HepG2 (cell line): ENCODE data around the gene CKM. TPM values are rescaled to one million over a fixed set of nuclear protein-coding genes. Genes with fewer than 3 reads are reported as not detected.

Source experiments
- CCDC6 ChIP-seq: sonication (generic); formaldehyde crosslinking; IDR thresholded peaks from 2 replicates; pipeline ENCODE4 v1.8.1; 2022; ENCODE audit warnings: mild to moderate bottlenecking, missing genetic modification reagents, moderate library complexity
- DMAP1 ChIP-seq: IDR thresholded peaks from 2 replicates; pipeline ENCODE4 v1.6.1; 2016
- HHEX ChIP-seq: IDR thresholded peaks from 2 replicates; pipeline ENCODE4 v1.6.1; 2016; ENCODE audit warnings: control low read depth
- HNRNPK ChIP-seq: fragments of 200-400 bp; formaldehyde crosslinking; IDR thresholded peaks from 2 replicates; pipeline ENCODE4 v1.6.1; 2018; ENCODE audit warnings: low read length, low read depth, moderate library complexity, mild to moderate bottlenecking; ENCODE audit not compliant: poor library complexity, severe bottlenecking
- IRX3 ChIP-seq: sonication (generic); formaldehyde crosslinking; IDR thresholded peaks from 2 replicates; pipeline ENCODE4 v1.8.1; 2023; ENCODE audit warnings: mild to moderate bottlenecking, low read depth, missing genetic modification reagents, borderline replicate concordance
- KDM2A ChIP-seq: sonication (generic); formaldehyde crosslinking; IDR thresholded peaks from 2 replicates; pipeline ENCODE4 v1.4.0; 2020; ENCODE audit warnings: low read depth, missing genetic modification reagents, borderline replicate concordance
- NPAS2 ChIP-seq: sonication (generic); formaldehyde crosslinking; IDR thresholded peaks from 2 replicates; pipeline ENCODE4 v1.8.0; 2022; ENCODE audit warnings: mild to moderate bottlenecking, missing genetic modification reagents, borderline replicate concordance
- POLR2AphosphoS5 ChIP-seq: IDR thresholded peaks from 2 replicates; pipeline ENCODE4 v1.6.1; 2012; ENCODE audit warnings: low read depth, low read length
- ZNF180 ChIP-seq: sonication (generic); formaldehyde crosslinking; IDR thresholded peaks from 2 replicates; pipeline ENCODE4 v1.4.0; 2020; ENCODE audit warnings: low read depth, missing genetic modification reagents, borderline replicate concordance
- ZNF451 ChIP-seq: sonication (generic); formaldehyde crosslinking; IDR thresholded peaks from 2 replicates; pipeline ENCODE4 v1.5.0; 2020; ENCODE audit warnings: mild to moderate bottlenecking, missing genetic modification reagents
- ZNF562 ChIP-seq: sonication (generic); formaldehyde crosslinking; IDR thresholded peaks from 2 replicates; pipeline ENCODE4 v1.8.0; 2022; ENCODE audit warnings: missing genetic modification reagents, borderline replicate concordance
- ZNF724P ChIP-seq: sonication (generic); formaldehyde crosslinking; IDR thresholded peaks from 2 replicates; pipeline ENCODE4 v1.8.0; 2022; ENCODE audit warnings: missing genetic modification reagents, borderline replicate concordance
- polyA plus RNA-seq, 8 experiments: library from polyadenylated mRNA; depleted of rRNA in 3 of 8; stranded (reverse) in 7 of 8; unstranded in 1 of 8; fragments of >200 nt; fragmentation: Illumina TruSeq in 4 of 8; extraction: Trizol in 4 of 8; gene quantifications; 2 replicates each; pipeline versions ENCODE4 v1.2.1 to v1.2.3, GENCODE V29; 2011 to 2016; ENCODE audit warnings: low read depth in 4 of 8, missing spikeins in 1 of 8, mixed read lengths in 1 of 8; ENCODE audit not compliant: insufficient read depth in 1 of 8
- total RNA-seq, 5 experiments: library from RNA; depleted of rRNA; stranded (reverse); fragments of >200 nt; fragmentation: Illumina TruSeq; extraction: Trizol; gene quantifications; 2 replicates each; pipeline ENCODE4 v1.2.3, GENCODE V29; 2016; ENCODE audit warnings: low read depth in 1 of 5
- TF ChIP-seq, protein P1 (sequence below): sonication (generic); formaldehyde crosslinking; IDR thresholded peaks from 2 replicates; pipeline ENCODE4 v1.5.1; 2020; ENCODE audit warnings: mild to moderate bottlenecking, missing genetic modification reagents
- TF ChIP-seq, protein P2 (sequence below): sonication (generic); formaldehyde crosslinking; IDR thresholded peaks from 2 replicates; pipeline ENCODE4 v1.8.1; 2023; ENCODE audit warnings: mild to moderate bottlenecking, missing genetic modification reagents
- TF ChIP-seq, protein P3 (sequence below): sonication (generic); formaldehyde crosslinking; IDR thresholded peaks from 2 replicates; pipeline ENCODE4 v1.5.0; 2020; ENCODE audit warnings: missing genetic modification reagents, mild to moderate bottlenecking, borderline replicate concordance
- TF ChIP-seq, protein P4 (sequence below): sonication (generic); formaldehyde crosslinking; IDR thresholded peaks from 2 replicates; pipeline ENCODE4 v1.4.0; 2020; ENCODE audit warnings: missing genetic modification reagents, mild to moderate bottlenecking, borderline replicate concordance
- TF ChIP-seq, protein P5 (sequence below): sonication (generic); formaldehyde crosslinking; IDR thresholded peaks from 2 replicates; pipeline ENCODE4 v1.4.0; 2020; ENCODE audit warnings: mild to moderate bottlenecking, low read depth, missing genetic modification reagents

The CKM gene
- total and polyA plus RNA-seq, 2 of the 13 experiments (the other 11 are each of a cell fraction or from before 2014, with no cell fraction given), result 0.54 to 0.80 TPM

DNA sequence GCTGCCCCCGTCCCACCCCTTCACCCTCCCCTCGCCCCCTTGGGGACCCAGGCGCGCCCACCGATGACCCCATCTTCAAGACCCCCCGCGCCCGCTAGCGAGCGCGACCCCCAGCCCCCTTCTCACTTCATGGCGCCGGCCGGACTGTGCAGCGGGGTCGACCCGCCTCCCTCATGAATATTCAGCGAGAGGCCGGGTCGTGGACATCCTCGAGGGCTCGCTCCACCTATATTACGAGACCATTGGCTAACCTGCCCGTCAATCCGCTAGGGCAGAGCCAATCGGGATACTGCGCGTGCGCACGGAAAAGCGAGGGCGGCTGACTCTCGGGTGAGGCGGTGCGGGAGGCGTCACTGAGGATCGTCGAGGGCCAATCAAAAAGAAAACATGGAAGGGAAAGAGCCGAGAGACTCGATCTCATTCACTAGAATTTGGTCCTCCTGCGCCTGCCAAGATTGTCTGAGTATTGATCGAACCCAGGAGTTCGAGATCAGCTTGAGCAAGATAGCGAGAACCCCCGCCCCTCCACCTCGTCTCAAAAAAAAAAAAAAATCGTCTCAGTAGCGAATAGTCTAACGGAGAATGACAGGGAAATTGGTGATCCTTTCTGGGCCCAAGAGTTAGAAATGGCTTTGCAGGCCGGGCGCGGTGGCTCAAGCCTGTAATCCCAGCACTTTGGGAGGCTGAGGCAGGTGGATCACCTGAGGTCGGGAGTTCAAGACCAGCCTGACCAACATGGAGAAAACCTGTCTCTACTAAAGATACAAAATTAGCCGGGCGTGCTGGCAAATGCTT is 47.9 kb upstream of the CKM start, which contains the start of gene ERCC2 (continued):
- TF ChIP-seq, protein P1, sequence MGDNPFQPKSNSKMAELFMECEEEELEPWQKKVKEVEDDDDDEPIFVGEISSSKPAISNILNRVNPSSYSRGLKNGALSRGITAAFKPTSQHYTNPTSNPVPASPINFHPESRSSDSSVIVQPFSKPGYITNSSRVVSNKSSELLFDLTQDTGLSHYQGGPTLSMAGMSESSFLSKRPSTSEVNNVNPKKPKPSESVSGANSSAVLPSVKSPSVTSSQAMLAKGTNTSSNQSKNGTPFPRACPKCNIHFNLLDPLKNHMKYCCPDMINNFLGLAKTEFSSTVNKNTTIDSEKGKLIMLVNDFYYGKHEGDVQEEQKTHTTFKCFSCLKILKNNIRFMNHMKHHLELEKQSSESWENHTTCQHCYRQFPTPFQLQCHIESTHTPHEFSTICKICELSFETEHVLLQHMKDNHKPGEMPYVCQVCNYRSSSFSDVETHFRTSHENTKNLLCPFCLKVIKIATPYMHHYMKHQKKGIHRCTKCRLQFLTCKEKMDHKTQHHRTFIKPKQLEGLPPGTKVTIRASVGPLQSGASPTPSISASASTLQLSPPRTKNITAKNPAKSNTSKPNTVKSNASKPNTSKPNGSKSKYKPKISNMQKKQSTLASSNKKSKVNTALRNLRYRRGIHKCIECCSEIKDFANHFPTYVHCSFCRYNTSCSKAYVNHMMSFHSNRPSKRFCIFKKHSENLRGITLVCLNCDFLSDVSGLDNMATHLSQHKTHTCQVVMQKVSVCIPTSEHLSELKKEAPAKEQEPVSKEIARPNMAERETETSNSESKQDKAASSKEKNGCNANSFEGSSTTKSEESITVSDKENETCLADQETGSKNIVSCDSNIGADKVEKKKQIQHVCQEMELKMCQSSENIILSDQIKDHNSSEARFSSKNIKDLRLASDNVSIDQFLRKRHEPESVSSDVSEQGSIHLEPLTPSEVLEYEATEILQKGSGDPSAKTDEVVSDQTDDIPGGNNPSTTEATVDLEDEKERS, result no peak
- TF ChIP-seq ZNF180 (CRISPR knock-in tag) (no peak), ZNF451 (CRISPR knock-in tag) (no peak), ZNF562 (no peak), KDM2A (CRISPR knock-in tag) (peak; percentile 10; the same call in 1 of the 2 replicates), IRX3 (CRISPR knock-in tag) (no peak), NPAS2 (no peak), POLR2AphosphoS5 (peak; percentile 65; the same call in 1 of the 2 replicates), DMAP1 (CRISPR knock-in tag) (no peak), HNRNPK (peak; percentile 66), HHEX (no peak), CCDC6 (CRISPR knock-in tag) (no peak), ZNF724P (CRISPR knock-in tag) (no peak)
- TF ChIP-seq, protein P2, sequence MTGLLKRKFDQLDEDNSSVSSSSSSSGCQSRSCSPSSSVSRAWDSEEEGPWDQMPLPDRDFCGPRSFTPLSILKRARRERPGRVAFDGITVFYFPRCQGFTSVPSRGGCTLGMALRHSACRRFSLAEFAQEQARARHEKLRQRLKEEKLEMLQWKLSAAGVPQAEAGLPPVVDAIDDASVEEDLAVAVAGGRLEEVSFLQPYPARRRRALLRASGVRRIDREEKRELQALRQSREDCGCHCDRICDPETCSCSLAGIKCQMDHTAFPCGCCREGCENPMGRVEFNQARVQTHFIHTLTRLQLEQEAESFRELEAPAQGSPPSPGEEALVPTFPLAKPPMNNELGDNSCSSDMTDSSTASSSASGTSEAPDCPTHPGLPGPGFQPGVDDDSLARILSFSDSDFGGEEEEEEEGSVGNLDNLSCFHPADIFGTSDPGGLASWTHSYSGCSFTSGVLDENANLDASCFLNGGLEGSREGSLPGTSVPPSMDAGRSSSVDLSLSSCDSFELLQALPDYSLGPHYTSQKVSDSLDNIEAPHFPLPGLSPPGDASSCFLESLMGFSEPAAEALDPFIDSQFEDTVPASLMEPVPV (CRISPR knock-in tag), result no peak
- TF ChIP-seq, protein P3, sequence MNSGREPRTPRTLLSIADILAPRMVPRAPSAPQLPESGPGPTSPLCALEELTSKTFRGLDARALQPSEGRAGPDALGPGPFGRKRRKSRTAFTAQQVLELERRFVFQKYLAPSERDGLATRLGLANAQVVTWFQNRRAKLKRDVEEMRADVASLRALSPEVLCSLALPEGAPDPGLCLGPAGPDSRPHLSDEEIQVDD (CRISPR knock-in tag), result no peak
- TF ChIP-seq, protein P4, sequence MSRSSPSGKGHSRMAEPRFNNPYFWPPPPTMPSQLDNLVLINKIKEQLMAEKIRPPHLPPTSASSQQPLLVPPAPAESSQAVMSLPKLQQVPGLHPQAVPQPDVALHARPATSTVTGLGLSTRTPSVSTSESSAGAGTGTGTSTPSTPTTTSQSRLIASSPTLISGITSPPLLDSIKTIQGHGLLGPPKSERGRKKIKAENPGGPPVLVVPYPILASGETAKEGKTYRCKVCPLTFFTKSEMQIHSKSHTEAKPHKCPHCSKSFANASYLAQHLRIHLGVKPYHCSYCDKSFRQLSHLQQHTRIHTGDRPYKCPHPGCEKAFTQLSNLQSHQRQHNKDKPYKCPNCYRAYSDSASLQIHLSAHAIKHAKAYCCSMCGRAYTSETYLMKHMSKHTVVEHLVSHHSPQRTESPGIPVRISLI (CRISPR knock-in tag), result peak; percentile 64; the same call in 1 of the 2 replicates
- TF ChIP-seq, protein P5, sequence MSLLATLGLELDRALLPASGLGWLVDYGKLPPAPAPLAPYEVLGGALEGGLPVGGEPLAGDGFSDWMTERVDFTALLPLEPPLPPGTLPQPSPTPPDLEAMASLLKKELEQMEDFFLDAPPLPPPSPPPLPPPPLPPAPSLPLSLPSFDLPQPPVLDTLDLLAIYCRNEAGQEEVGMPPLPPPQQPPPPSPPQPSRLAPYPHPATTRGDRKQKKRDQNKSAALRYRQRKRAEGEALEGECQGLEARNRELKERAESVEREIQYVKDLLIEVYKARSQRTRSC (CRISPR knock-in tag), result no peak
